GM13976 (cell line): ENCODE measurements around the gene KCTD20.
"Not testable (repeated sequence)": the region's sequence is repeated elsewhere in the genome, so short reads cannot be mapped to it uniquely, and the experiment has no call there.

Source experiments
- DNase-seq: peaks from one replicate; pipeline ENCODE4 v3.0.0; 2012; ENCODE audit warnings: low spot score
- CTCF ChIP-seq: IDR thresholded peaks from 2 replicates; pipeline ENCODE4 v1.5.1; 2012; ENCODE audit warnings: borderline replicate concordance, mild to moderate bottlenecking; ENCODE audit not compliant: insufficient read depth; ENCODE audit errors: extremely low read depth, missing control alignments, control extremely low read depth
- in situ Hi-C: fragments of 300-500 bp; cut with MboI; formaldehyde crosslinking; loops from one replicate; pipeline ENCODE4 v1.12.0; 2022; ENCODE audit warnings: low sequenced_read_pairs, mixed read lengths, inconsistent platforms; ENCODE audit not compliant: unreplicated experiment

Gene KCTD20

GRCh38 chr6:36442671-36443470 is at the start of gene KCTD20, which contains the start of gene PXT1:
Gene KCTD20 (plus strand): TSS chr6:36443000. CDS start chr6:36470098, 27,098 bp downstream.
Gene PXT1 (minus strand): TSS chr6:36442854. CDS start chr6:36426082, 16,772 bp downstream.
- TF ChIP-seq CTCF: no peak
- in situ Hi-C loops: no loop called here
- DNase-seq: peak; percentile 90

GRCh38 chr6:36399970-36400369 is 42.8 kb upstream of the KCTD20 start:
- no peak for TF ChIP-seq CTCF
- peak; percentile 55 for DNase-seq
- in situ Hi-C loops: no loop called here

DNA sequence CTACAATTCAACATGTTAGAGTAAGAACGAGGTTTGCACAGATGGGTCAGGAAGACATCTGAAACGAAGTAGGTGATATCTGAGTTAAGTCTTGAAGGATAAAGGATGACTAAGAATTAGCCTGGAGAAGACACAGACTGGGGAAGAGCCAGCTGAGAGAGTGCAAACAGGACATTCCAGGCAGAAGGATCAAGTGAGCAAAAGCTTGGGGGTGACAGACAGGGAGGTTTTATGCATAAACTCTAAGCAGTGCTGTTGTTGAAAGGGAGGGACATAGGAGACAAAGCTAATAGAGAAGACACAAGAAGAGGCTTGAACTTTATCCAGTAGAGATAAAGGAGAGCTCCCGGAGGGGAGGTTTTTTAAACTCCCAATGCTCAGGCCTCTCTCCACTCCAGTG is 40.3 kb upstream of the KCTD20 start:
- in situ Hi-C loops: no loop called here
- no peak for DNase-seq
- no peak for TF ChIP-seq CTCF

DNA sequence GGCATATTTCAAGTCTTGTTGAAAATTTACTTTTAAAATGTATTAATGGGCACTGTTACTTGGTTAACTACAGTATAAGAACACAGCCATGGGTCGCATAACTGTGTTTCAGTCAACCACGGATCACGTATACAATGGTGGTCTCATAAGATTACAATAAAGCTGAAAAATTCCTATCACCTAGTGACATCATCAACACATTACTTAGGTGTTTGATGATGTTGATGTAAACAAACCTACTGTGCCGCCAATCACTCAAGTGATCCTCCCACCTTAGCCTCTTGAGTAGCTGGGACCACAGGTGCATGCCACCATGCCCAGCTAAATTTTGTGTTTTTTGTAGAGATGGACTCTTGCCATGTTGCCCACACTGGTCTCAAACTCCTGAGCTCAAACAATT is 38.6 kb upstream of the KCTD20 start:
- in situ Hi-C loops: no loop called here
- no peak for DNase-seq
- no peak for TF ChIP-seq CTCF

DNA sequence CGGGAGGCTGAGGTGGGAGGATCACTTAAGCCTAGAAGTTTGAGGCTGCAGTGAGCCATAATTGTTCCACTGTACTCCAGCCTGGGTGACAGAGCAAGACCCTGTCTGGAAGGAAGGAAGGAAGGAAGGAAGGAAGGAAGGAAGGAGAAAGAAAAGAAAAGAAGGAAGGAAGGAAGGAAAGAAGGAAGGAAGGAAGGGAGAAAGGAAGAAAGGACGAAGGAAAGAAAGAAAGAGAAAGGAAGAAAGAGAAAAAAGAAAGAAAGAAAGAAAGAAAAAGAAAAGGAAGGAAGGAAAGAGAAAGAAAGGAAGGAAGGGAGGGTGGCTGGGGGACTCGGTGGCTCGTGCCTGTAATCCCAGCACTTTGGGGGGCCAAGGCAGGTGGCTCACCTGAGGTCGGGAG is 33.1 kb upstream of the KCTD20 start:
- in situ Hi-C loops, DNase-seq: not testable (repeated sequence)

GRCh38 chr6:36413489-36414480 is 29.0 kb upstream of the KCTD20 start:
- DNase-seq: no peak
- in situ Hi-C loops: no loop called here

More at GRCh38 chr6:36413489-36414480, 29.0 kb upstream of the KCTD20 start:
- TF ChIP-seq CTCF: no peak
